Hepatocyte (in vitro differentiated cells): ENCODE measurements around the gene NR2F2. TPM values are rescaled to one million over a fixed set of nuclear protein-coding genes. Genes with fewer than 3 reads are reported as not detected.

Experiments used
- DNase-seq: peaks from one replicate; pipeline ENCODE4 v3.0.0-alpha.2; 2016; ENCODE audit warnings: low spot score
- H2AFZ ChIP-seq: fragments of 200-600 bp; sonication (generic); 2 replicates; pipeline ENCODE4 v1.6.0; 2016; ENCODE audit warnings: antibody characterized with exemption, mild to moderate bottlenecking
- H3K27ac ChIP-seq: fragments of 200-600 bp; sonication (generic); 2 replicates; pipeline ENCODE4 v1.5.1; 2016; ENCODE audit warnings: mild to moderate bottlenecking
- H3K27me3 ChIP-seq: fragments of 200-600 bp; sonication (generic); 2 replicates; pipeline ENCODE4 v1.6.1; 2016
- H3K36me3 ChIP-seq: fragments of 200-600 bp; sonication (generic); replicated peaks from 2 replicates; pipeline ENCODE4 v1.5.1; 2016; ENCODE audit warnings: low read depth; ENCODE audit not compliant: insufficient read depth
- H3K4me1 ChIP-seq: fragments of 200-600 bp; sonication (generic); 2 replicates; pipeline ENCODE4 v1.5.1; 2016; ENCODE audit warnings: mild to moderate bottlenecking, moderate library complexity; ENCODE audit not compliant: insufficient read depth
- H3K4me2 ChIP-seq: fragments of 200-600 bp; sonication (generic); 2 replicates; pipeline ENCODE4 v1.6.0; 2016
- H3K4me3 ChIP-seq: fragments of 200-600 bp; sonication (generic); 2 replicates; pipeline ENCODE4 v1.5.1; 2016; ENCODE audit warnings: mild to moderate bottlenecking
- H3K79me2 ChIP-seq: fragments of 200-600 bp; sonication (generic); 2 replicates; pipeline ENCODE4 v1.6.0; 2017; ENCODE audit warnings: mild to moderate bottlenecking
- H3K9me2 ChIP-seq: fragments of 200-600 bp; sonication (generic); replicated peaks from 2 replicates; pipeline ENCODE4 v1.6.0; 2017; ENCODE audit warnings: mild to moderate bottlenecking; ENCODE audit not compliant: insufficient read depth
- H3K9me3 ChIP-seq: fragments of 200-600 bp; sonication (generic); 2 replicates; pipeline ENCODE4 v1.5.1; 2016; ENCODE audit warnings: low read depth, mild to moderate bottlenecking
- H4K20me1 ChIP-seq: fragments of 200-600 bp; sonication (generic); 2 replicates; pipeline ENCODE4 v1.6.0; 2016; ENCODE audit warnings: mild to moderate bottlenecking; ENCODE audit not compliant: insufficient read depth, poor library complexity, severe bottlenecking
- CTCF ChIP-seq: fragments of 200-600 bp; sonication (generic); IDR thresholded peaks from 2 replicates; pipeline ENCODE4 v1.5.1; 2016; ENCODE audit warnings: antibody characterized with exemption, mild to moderate bottlenecking; ENCODE audit not compliant: poor library complexity
- EZH2 ChIP-seq: fragments of 200-600 bp; sonication (generic); IDR thresholded peaks from 2 replicates; pipeline ENCODE4 v1.6.1; 2016; ENCODE audit warnings: antibody characterized with exemption, mild to moderate bottlenecking, borderline replicate concordance
- EZH2phosphoT487 ChIP-seq: fragments of 200-600 bp; sonication (generic); IDR thresholded peaks from one replicate; pipeline ENCODE4 v1.6.1; 2018; ENCODE audit warnings: antibody characterized with exemption, mild to moderate bottlenecking, low read depth, moderate library complexity; ENCODE audit not compliant: unreplicated experiment, severe bottlenecking
- WGBS: methylation state at CpG from one replicate; pipeline ENCODE4 v1.1.6; 2016; ENCODE audit warnings: low lambda C conversion rate; ENCODE audit errors: missing lambda C conversion rate; 5-methylcytosine and 5-hydroxymethylcytosine counted together
- polyA plus RNA-seq: library from polyadenylated mRNA; unstranded; fragments of >200 nt; fragmentation: Nextera tagmentation; extraction: Ambion mirVana; gene quantifications from 2 replicates; pipeline ENCODE4 v1.2.1, GENCODE V29; 2016
- total RNA-seq: library from RNA; depleted of rRNA; stranded (reverse); fragments of >200 nt; gene quantifications from 2 replicates; pipeline ENCODE4 v1.2.3, GENCODE V29; 2014

The NR2F2 gene
- total and polyA plus RNA-seq, 2 experiments from 2014 or later: 23.0 to 27.9 TPM

GRCh38 chr15:96290679-96291078 lies 39.8 kb upstream of the NR2F2 start:
- DNase-seq: no peak
- WGBS: 89% methylated on average over 5 of the region's 5 CpGs
- H3K4me1 ChIP-seq: no peaks in the 10 kb centered on the region
- no peaks in the 10 kb centered on the region for H3K9me2 ChIP-seq
- TF ChIP-seq EZH2 (no peak), EZH2phosphoT487 (no peak), CTCF (no peak)
- H3K27ac ChIP-seq: no peak overlapping the region
- no peak overlapping the region for H3K4me2 ChIP-seq
- no peaks in the 10 kb centered on the region for H3K9me3 ChIP-seq
- no peak overlapping the region for H3K4me3 ChIP-seq
- H4K20me1 ChIP-seq: no peaks in the 10 kb centered on the region
- H3K36me3 ChIP-seq: no peaks in the 10 kb centered on the region
- no peak overlapping the region for H2AFZ ChIP-seq
- no peaks in the 10 kb centered on the region for H3K27me3 ChIP-seq
- no peaks in the 10 kb centered on the region for H3K79me2 ChIP-seq

GRCh38 chr15:96292635-96293034 lies 37.9 kb upstream of the NR2F2 start:
- Histone ChIP-seq H4K20me1 (no peaks in the 10 kb centered on the region), H3K27me3 (no peaks in the 10 kb centered on the region), H3K9me2 (no peaks in the 10 kb centered on the region), H3K4me3 (no peak overlapping the region), H3K79me2 (no peaks in the 10 kb centered on the region), H3K4me1 (no peaks in the 10 kb centered on the region), H3K36me3 (no peaks in the 10 kb centered on the region), H3K9me3 (no peaks in the 10 kb centered on the region), H3K4me2 (no peak overlapping the region), H2AFZ (no peak overlapping the region), H3K27ac (no peak overlapping the region)
- TF ChIP-seq EZH2phosphoT487 (no peak), CTCF (no peak), EZH2 (no peak)
- no peak for DNase-seq
- WGBS: 89% methylated on average over 2 of the region's 2 CpGs

- TF ChIP-seq EZH2phosphoT487: no peak
- H3K36me3 ChIP-seq: no peaks in the 10 kb centered on the region
- no peaks in the 10 kb centered on the region for H3K27me3 ChIP-seq
- H3K79me2 ChIP-seq: no peaks in the 10 kb centered on the region
- no peaks in the 10 kb centered on the region for H3K9me2 ChIP-seq
- H3K4me3 ChIP-seq: no peak overlapping the region
- no peak overlapping the region for H2AFZ ChIP-seq
- no peaks in the 10 kb centered on the region for H4K20me1 ChIP-seq
- WGBS: 73% methylated on average over 4 of the region's 4 CpGs
- no peak overlapping the region for H3K27ac ChIP-seq
- H3K4me2 ChIP-seq: no peak overlapping the region
- H3K9me3 ChIP-seq: peaks cover 8% of the 10 kb centered on the region
- DNase-seq: no peak
- H3K4me1 ChIP-seq: no peaks in the 10 kb centered on the region
Observed at GRCh38 chr15:96293441-96293840, 37.1 kb upstream of the NR2F2 start.

GRCh38 chr15:96294766-96295165 lies 35.7 kb upstream of the NR2F2 start:
- H3K4me3 ChIP-seq: no peak overlapping the region
- H3K9me2 ChIP-seq: no peaks in the 10 kb centered on the region
- H3K27me3 ChIP-seq: no peaks in the 10 kb centered on the region
- no peaks in the 10 kb centered on the region for H4K20me1 ChIP-seq
- H3K4me1 ChIP-seq: no peaks in the 10 kb centered on the region
- H2AFZ ChIP-seq: no peak overlapping the region
- H3K4me2 ChIP-seq: no peak overlapping the region
- no peak for DNase-seq
- 67% methylated on average over 4 of the region's 4 CpGs for WGBS
- peaks cover 17% of the 10 kb centered on the region for H3K9me3 ChIP-seq
- H3K36me3 ChIP-seq: no peaks in the 10 kb centered on the region
- H3K79me2 ChIP-seq: no peaks in the 10 kb centered on the region
- TF ChIP-seq EZH2phosphoT487 (no peak), CTCF (no peak), EZH2 (no peak)
- no peak overlapping the region for H3K27ac ChIP-seq
